NCI-H82 treated with DMSO at 0.1 percent for 48 hours (cell line): ENCODE measurements around the gene NT5C2.

Experiments used
- DNase-seq: peaks from one replicate; lab custom pipeline; 2025; ENCODE audit not compliant: unreplicated experiment; lab: John Stamatoyannopoulos, UW

NT5C2 gene

DNA sequence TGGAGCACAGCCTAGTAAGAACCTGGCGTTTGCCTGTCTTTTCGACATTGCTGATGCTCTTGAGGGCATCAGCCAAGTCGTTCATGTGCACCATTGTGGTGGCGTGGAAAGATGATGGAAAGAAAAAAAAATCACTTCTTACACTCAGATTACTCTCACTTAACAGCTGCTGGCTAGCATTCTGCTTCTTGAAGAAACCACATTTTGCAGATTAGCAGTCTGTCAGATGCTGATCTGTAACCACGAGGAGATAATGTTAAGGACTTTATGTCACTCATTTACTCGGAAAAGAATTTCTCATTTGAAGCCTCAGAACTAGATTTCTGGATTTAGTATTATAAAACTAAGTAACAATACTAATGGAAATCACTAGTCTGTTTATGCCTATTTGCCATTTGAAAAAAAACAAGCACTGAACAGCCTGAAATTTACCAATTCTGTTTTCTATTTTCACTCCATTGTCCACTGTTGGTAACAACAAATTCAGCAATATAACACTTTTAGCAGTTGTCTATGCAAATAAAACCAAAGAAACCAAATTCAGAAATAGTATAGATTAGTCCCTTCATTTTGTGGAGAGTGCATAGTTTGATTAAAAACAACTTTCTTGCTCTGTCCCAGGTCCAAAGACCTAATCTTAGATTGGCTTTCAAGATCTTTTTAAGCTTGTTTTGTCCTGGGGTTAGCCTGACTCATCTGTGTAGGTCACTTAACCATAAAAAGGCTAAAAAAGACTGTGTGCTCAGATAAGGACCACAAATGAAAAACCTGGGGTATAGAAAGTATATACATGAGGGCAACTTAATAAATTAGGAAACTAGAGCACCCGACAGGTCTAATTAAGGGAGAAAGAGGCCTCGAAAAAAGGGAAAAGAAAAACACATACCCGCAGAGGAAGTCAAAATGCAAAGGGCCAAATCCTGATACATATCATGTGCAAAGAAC lies 67.5 kb downstream of the NT5C2 start:
- DNase-seq, result peak; percentile 74

DNA sequence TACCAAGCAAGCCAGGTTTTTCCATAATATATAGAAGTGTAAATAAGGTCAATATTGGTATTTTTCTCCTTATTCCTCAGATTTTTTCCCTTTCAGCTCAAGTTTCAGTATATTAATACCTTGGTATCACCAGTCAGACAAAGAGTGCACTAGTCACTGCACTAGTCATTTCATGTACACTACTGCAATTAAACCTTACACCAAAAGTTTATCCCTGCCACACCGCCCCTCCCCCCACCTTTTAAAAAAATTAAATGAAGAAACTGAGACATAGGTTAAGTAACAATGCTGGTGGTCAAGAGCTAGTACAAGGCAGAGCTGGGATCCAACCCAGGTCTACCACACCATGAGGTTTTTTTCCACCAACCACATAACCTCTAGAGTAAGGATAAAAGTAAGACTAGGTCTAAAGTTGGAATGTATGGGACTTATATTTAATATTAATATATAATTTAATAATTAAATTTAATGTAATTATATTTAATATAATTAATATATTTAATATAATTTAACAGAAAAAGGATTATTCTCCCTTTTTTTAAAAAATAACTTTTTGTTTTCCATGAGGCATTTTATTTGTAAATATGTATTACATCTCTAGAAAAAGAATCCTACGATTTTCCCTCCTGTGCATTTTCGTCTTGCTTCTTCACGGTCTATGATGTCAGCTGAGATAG lies 68.5 kb downstream of the NT5C2 start:
- peak; percentile 24 for DNase-seq

- DNase-seq, result peak; percentile 39
Measured at GRCh38 chr10:103123282-103124024, 69.6 kb downstream of the NT5C2 start.

- DNase-seq, result peak; percentile 17
Measured at GRCh38 chr10:103120977-103121735, 71.9 kb downstream of the NT5C2 start.

GRCh38 chr10:103120546-103120945 lies 72.5 kb downstream of the NT5C2 start:
- no peak for DNase-seq

DNA sequence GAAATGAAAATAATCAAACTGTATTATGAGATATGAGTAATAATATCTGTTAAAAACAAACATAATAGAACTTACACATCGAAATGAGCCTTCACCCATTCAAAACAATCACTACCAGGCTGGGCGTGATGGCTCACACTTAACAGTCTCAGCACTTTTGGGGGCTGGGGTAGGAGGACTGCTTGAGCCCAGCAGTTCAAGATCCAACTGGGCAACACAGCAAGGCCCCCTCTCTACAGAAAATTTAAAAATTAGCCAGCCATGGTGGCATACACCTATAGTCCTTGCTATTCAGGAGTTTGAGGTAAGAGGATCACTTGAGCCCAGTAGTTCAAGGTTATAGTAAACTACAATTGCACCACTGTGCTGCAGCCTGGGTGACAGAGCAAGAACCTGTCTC lies 75.8 kb downstream of the NT5C2 start:
- DNase-seq, result no peak

DNA sequence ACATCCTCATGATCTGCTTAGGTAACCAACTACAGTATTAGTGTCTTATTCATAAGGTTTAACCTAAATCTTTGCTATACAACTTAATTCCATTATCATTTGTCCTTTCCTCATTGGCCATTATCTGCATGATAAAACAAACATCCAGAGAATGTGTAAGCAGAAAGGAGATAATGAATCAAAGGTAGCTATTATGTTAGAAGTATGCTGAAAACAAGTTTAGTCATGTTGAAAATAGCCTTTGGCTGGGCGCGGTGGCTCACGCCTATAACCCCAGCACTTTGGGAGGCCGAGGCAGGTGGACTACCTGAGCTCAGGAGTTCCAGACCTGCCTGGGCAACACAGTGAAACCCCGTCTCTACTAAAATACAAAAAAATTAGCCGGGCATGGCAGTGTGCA lies 78.2 kb downstream of the NT5C2 start:
- no peak for DNase-seq

DNA sequence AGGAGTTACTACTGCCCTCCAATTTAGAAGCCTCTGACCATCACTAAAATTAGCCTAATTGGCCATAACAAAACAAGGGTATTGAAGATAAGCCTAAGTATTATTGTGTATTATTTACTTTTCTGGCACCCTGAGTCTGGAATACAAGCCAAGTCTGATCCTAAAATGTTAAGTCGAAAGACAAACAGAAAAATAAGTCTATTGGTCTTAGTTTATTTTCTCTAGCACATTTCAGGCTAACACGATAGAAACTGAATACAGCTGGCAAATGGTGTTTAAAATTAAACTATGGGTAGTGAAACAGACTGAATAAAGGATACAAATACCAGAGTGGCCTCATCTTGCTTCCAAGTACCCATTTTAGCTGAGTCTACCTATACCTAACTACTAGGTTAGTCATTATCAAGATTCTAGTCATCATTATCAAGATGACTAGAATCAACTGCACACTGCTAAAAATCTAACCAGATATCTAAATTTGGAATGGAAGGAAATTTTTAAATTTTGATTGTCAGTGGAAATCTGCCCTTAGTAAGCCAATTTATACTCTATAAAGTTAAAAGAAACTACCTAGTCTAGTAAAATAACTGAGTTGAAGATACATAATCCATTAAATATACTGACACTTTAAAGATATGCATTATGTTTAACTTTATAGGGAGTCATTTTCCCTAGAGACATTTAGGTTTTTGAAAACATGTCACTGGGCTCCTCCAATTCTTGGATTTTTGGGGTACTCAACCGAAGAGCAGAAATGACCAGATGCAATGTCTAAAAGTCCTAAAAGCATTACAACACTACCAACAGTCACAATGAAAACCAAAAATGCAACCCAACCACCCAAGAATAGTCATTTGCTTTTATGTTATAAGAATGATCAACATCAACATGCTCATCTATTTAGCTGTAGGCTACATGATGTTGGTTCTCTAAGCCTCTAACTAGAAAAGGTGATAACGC lies 80.9 kb downstream of the NT5C2 start:
- DNase-seq, result no peak

GRCh38 chr10:103111031-103111917 lies 81.8 kb downstream of the NT5C2 start:
- DNase-seq, result no peak

GRCh38 chr10:103110407-103110806 lies 82.7 kb downstream of the NT5C2 start:
- DNase-seq, result no peak

- no peak for DNase-seq
Measured at GRCh38 chr10:103109821-103110220, 83.3 kb downstream of the NT5C2 start.

DNA sequence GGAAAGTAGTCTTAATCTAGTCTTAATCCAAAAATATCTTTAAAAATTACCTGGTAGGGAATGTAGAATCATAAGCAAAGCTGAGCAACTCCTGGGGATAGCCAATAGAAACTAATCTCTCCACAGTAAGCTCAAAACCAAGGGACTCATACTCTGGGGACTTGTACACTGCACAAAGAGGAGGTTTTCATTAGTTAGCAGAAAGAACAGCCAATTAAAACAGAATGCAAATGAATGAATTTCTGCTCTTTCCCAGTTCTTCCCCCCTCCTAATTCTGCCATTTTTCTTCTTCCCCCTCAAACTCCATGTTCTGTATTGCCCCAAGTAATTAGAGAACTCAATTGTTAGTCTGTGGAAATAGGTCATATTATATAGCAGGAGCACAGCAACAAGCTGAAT lies 86.5 kb downstream of the NT5C2 start:
- no peak for DNase-seq

DNA sequence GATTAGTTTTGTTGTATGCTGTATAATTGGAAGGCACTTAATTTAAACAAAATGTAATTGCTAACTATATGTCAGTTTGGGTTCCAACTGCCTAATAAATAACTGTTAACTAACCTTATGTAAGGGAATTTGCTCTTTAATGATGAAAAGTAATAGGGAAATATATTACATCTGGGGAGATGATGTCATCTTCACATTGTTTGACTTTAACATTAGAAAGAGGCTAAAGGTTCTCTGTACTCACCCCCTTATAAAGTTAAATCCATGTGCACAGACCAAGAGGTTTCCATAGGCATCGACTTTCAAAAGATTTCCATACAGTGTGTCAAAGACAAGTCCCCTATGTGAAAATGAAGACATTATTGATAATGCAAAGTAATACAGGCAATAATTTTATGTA lies 87.6 kb downstream of the NT5C2 start:
- no peak for DNase-seq

GRCh38 chr10:103104721-103105120 lies 88.4 kb downstream of the NT5C2 start:
- DNase-seq, result no peak

- no peak for DNase-seq
Measured at GRCh38 chr10:103103989-103104388, 89.1 kb downstream of the NT5C2 start.

GRCh38 chr10:103102195-103102594 lies 90.9 kb downstream of the NT5C2 start:
- no peak for DNase-seq

DNA sequence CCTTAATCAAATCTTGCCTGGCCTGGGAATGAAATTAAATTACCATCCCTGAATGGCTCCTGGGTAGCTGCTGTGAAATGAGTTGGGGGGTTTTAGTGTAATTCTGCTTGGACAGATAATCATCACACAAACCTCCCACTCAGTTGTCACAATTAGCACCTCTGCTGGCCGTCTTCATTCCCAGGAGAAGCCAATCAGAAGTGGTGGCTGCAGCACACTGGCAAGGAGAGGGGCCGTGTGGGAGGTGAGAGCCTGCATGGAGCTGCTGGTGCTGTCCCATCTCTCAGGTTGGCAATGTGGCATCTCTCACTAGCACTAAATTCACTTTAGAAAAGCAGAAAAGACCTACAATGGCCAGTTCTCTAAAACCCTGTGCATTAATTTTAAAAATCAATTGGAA lies 92.5 kb downstream of the NT5C2 start:
- DNase-seq, result no peak

DNA sequence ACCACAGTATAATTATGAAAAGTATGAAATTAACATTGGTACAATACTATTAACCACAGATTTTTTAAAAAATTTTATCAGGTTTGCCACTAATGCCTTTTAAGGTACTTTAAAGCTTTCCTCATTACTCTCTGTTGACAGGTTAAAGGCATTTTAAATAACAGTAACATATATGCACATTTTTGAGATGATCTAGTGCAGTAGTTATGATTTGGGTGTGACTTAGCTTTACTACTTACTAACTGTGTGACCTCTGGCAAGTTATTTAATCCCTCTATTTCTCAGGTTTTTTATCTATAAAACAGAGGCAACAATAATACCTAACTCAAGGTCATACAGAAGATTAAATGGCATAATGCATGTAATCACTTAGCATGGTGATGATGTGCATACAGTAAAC lies 94.8 kb downstream of the NT5C2 start:
- DNase-seq, result no peak

DNA sequence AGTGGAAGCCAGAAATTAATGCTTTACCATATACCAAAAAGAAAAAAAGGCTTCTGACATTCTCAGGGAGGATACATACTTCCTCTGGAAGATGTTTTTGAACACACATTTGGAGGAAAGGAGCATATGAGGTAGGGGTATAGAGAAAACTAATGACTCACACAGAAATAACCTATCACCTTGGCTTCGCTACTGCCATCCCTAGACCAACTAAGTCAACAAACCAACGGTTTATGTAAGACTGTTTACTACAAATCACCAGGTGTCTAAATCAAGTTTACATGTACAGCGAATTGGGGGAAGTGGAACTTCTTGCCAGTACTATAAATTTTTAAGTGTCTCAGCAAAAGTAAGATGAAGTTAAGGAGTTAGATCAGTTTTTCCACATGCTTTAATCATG lies 96.9 kb downstream of the NT5C2 start:
- no peak for DNase-seq
